ENCODE measurements around the gene TAAR1. TPM values are rescaled to one million over a fixed set of nuclear protein-coding genes. Genes with fewer than 3 reads are reported as not detected.

TAAR1 gene
- total RNA-seq, 1 donor from 2014 or later: not detected

GRCh38 chr6:132695773-132696172 lies 36.8 kb upstream of the TAAR1 start:
- no peaks in the 10 kb centered on the region for H3K27me3 Mint-ChIP-seq (ENCODE audit: low read depth)
- DNase-seq (ENCODE audit: low read depth, low spot score): no peak
- H3K4me3 Mint-ChIP-seq: no peak overlapping the region
- peaks cover 12% of the 10 kb centered on the region for H3K9me3 Mint-ChIP-seq
- no peaks in the 10 kb centered on the region for H3K4me1 Mint-ChIP-seq
- H3K36me3 Mint-ChIP-seq (ENCODE audit: low read depth): peaks cover 6% of the 10 kb centered on the region
- TF ChIP-seq, protein P1, sequence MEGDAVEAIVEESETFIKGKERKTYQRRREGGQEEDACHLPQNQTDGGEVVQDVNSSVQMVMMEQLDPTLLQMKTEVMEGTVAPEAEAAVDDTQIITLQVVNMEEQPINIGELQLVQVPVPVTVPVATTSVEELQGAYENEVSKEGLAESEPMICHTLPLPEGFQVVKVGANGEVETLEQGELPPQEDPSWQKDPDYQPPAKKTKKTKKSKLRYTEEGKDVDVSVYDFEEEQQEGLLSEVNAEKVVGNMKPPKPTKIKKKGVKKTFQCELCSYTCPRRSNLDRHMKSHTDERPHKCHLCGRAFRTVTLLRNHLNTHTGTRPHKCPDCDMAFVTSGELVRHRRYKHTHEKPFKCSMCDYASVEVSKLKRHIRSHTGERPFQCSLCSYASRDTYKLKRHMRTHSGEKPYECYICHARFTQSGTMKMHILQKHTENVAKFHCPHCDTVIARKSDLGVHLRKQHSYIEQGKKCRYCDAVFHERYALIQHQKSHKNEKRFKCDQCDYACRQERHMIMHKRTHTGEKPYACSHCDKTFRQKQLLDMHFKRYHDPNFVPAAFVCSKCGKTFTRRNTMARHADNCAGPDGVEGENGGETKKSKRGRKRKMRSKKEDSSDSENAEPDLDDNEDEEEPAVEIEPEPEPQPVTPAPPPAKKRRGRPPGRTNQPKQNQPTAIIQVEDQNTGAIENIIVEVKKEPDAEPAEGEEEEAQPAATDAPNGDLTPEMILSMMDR (conservative IDR thresholded peaks at IDR 0.05): no peak
- H3K27ac Mint-ChIP-seq (ENCODE audit: unreplicated experiment): no peak overlapping the region

GRCh38 chr6:132693478-132693877 lies 34.5 kb upstream of the TAAR1 start:
- Mint-ChIP-seq H3K27me3 (ENCODE audit: low read depth) (no peaks in the 10 kb centered on the region), H3K27ac (ENCODE audit: unreplicated experiment) (no peak overlapping the region), H3K36me3 (ENCODE audit: low read depth) (peaks cover 6% of the 10 kb centered on the region), H3K4me1 (no peaks in the 10 kb centered on the region), H3K9me3 (peaks cover 12% of the 10 kb centered on the region), H3K4me3 (no peak overlapping the region)
- DNase-seq (ENCODE audit: low read depth, low spot score): no peak
- TF ChIP-seq, protein P1 (conservative IDR thresholded peaks at IDR 0.05): no peak

GRCh38 chr6:132690678-132691077 lies 31.7 kb upstream of the TAAR1 start:
- H3K4me3 Mint-ChIP-seq: no peak overlapping the region
- no peaks in the 10 kb centered on the region for H3K4me1 Mint-ChIP-seq
- peaks cover 1% of the 10 kb centered on the region for H3K9me3 Mint-ChIP-seq
- no peaks in the 10 kb centered on the region for H3K27me3 Mint-ChIP-seq (ENCODE audit: low read depth)
- no peak for DNase-seq (ENCODE audit: low read depth, low spot score)
- H3K36me3 Mint-ChIP-seq (ENCODE audit: low read depth): peaks cover under 1% of the 10 kb centered on the region
- no peak overlapping the region for H3K27ac Mint-ChIP-seq (ENCODE audit: unreplicated experiment)
- TF ChIP-seq, protein P1 (conservative IDR thresholded peaks at IDR 0.05): no peak

GRCh38 chr6:132687306-132687705 lies 28.3 kb upstream of the TAAR1 start:
- Mint-ChIP-seq H3K4me3 (no peak overlapping the region), H3K27ac (ENCODE audit: unreplicated experiment) (no peak overlapping the region), H3K36me3 (ENCODE audit: low read depth) (no peaks in the 10 kb centered on the region), H3K4me1 (no peaks in the 10 kb centered on the region), H3K27me3 (ENCODE audit: low read depth) (no peaks in the 10 kb centered on the region), H3K9me3 (no peaks in the 10 kb centered on the region)
- TF ChIP-seq, protein P1 (conservative IDR thresholded peaks at IDR 0.05): no peak
- DNase-seq (ENCODE audit: low read depth, low spot score): no peak

DNA sequence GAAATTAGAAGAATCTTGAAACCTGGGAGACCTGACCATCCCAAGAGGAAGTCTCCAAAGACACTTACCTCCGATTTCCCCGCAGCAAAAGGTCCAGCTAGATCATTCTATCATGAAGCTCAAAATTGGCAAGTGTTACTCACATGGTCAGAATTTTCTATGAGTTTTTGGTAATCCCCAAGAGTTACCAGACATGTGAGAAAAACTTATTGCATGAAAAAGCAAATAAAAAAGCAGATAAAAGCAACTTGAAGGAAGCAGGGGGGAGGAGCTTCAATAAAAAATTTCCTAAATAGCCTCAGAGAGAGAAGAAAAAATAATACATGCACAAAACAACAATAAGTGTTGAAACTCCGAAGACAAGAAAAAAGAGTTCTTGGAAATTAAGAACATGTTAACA lies 27.5 kb upstream of the TAAR1 start:
- Mint-ChIP-seq H3K36me3 (ENCODE audit: low read depth) (no peaks in the 10 kb centered on the region), H3K27me3 (ENCODE audit: low read depth) (no peaks in the 10 kb centered on the region), H3K4me1 (no peaks in the 10 kb centered on the region), H3K4me3 (no peak overlapping the region), H3K9me3 (peaks cover 2% of the 10 kb centered on the region), H3K27ac (ENCODE audit: unreplicated experiment) (no peak overlapping the region)
- TF ChIP-seq, protein P1 (conservative IDR thresholded peaks at IDR 0.05): no peak
- no peak for DNase-seq (ENCODE audit: low read depth, low spot score)

DNA sequence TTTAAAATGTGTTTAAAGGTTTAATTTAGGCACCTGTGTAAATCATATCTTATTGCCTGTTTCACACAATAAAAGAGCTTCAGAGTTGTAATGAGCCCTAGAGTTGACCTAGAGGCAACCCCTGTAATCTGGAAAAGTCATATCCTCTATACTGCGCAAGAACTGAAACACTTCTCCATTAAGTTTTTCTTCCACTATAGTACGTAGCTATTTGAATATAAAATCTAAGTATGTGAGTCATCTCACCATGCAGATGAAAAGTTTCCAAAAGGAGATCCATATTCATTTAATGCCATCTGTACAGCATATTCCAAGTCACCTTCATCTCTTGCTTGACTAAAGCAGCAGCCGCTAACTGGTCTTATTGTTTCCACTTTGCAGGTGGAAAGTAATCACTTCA lies 26.0 kb upstream of the TAAR1 start:
- no peaks in the 10 kb centered on the region for H3K27me3 Mint-ChIP-seq (ENCODE audit: low read depth)
- TF ChIP-seq, protein P1 (conservative IDR thresholded peaks at IDR 0.05): no peak
- H3K27ac Mint-ChIP-seq (ENCODE audit: unreplicated experiment): no peak overlapping the region
- H3K9me3 Mint-ChIP-seq: peaks cover 2% of the 10 kb centered on the region
- no peak overlapping the region for H3K4me3 Mint-ChIP-seq
- no peak for DNase-seq (ENCODE audit: low read depth, low spot score)
- H3K36me3 Mint-ChIP-seq (ENCODE audit: low read depth): no peaks in the 10 kb centered on the region
- H3K4me1 Mint-ChIP-seq: no peaks in the 10 kb centered on the region

Data from neural crest cell (in vitro differentiated cells).